Measurements from ENCODE around the gene SPEN.

SPEN gene

GRCh38 chr1:15937146-15937545 lies 89.6 kb downstream of the SPEN start:
- no peak for DNase-seq

- no peak for DNase-seq
These were observed 90.2 kb downstream of the SPEN start for GRCh38 chr1:15937706-15938168.

GRCh38 chr1:15938628-15939161 lies 91.2 kb downstream of the SPEN start:
- no peak for DNase-seq

- DNase-seq, result no peak
These were observed 91.9 kb downstream of the SPEN start for GRCh38 chr1:15939181-15940109.

- no peak for DNase-seq
These were observed 92.9 kb downstream of the SPEN start for GRCh38 chr1:15940110-15941043.

GRCh38 chr1:15941044-15941840 lies 93.7 kb downstream of the SPEN start:
- DNase-seq, result no peak

- no peak for DNase-seq
These were observed 94.6 kb downstream of the SPEN start for GRCh38 chr1:15941899-15942660.

- no peak for DNase-seq
These were observed 95.3 kb downstream of the SPEN start for GRCh38 chr1:15942661-15943327.

- DNase-seq, result no peak
These were observed 96.0 kb downstream of the SPEN start for GRCh38 chr1:15943328-15943991.

GRCh38 chr1:15943992-15944307 lies 96.4 kb downstream of the SPEN start:
- no peak for DNase-seq

GRCh38 chr1:15944308-15945010 lies 97.0 kb downstream of the SPEN start:
- no peak for DNase-seq

GRCh38 chr1:15945011-15945831 lies 97.7 kb downstream of the SPEN start:
- DNase-seq, result no peak

GRCh38 chr1:15945832-15946448 lies 98.4 kb downstream of the SPEN start:
- no peak for DNase-seq

- DNase-seq, result no peak
These were observed 99.3 kb downstream of the SPEN start for GRCh38 chr1:15946571-15947381.

- no peak for DNase-seq
These were observed 100.0 kb downstream of the SPEN start for GRCh38 chr1:15947382-15948090.

GRCh38 chr1:15948091-15948591 lies 100.6 kb downstream of the SPEN start:
- no peak for DNase-seq

Data from effector CD4-positive, alpha-beta T cell (primary cell).